Effector memory CD8-positive, alpha-beta T cell (primary cell): ENCODE data around the gene MSI2.

Experiments
- ATAC-seq: fragments of 150-1000 bp; cut with Tn5 transposase; replicated peaks from 2 replicates; pipeline ENCODE4 v1.10.0; 2021; ENCODE audit warnings: mild to moderate bottlenecking, moderate library complexity
- DNase-seq, 3 experiments: peaks; one replicate each; pipeline ENCODE4 v3.0.0; 2021
- H3K27ac Mint-ChIP-seq, 2 donors: one replicate each; pipeline ENCODE4 v1.8.0; 2022; ENCODE audit warnings: mild to moderate bottlenecking in 2 of 2, mixed read lengths in 2 of 2, moderate library complexity in 2 of 2
- H3K27me3 Mint-ChIP-seq, 2 donors: one replicate each; pipeline ENCODE4 v1.8.0; 2022; ENCODE audit warnings: mixed read lengths in 2 of 2
- H3K36me3 Mint-ChIP-seq: one replicate; pipeline ENCODE4 v1.8.0; 2022; ENCODE audit warnings: mild to moderate bottlenecking, moderate library complexity, mixed read lengths; ENCODE audit not compliant: insufficient read depth
- H3K4me1 Mint-ChIP-seq, 2 donors: one replicate each; pipeline ENCODE4 v1.8.0; 2022; ENCODE audit warnings: low read depth in 2 of 2, mixed read lengths in 2 of 2
- H3K4me3 Mint-ChIP-seq, 2 donors: one replicate each; pipeline ENCODE4 v1.8.0; 2022; ENCODE audit warnings: mild to moderate bottlenecking in 2 of 2, mixed read lengths in 2 of 2, moderate library complexity in 2 of 2
- H3K9me3 Mint-ChIP-seq, 2 donors: one replicate each; pipeline ENCODE4 v1.8.0; 2022; ENCODE audit warnings: mixed read lengths in 2 of 2

MSI2 gene

DNA sequence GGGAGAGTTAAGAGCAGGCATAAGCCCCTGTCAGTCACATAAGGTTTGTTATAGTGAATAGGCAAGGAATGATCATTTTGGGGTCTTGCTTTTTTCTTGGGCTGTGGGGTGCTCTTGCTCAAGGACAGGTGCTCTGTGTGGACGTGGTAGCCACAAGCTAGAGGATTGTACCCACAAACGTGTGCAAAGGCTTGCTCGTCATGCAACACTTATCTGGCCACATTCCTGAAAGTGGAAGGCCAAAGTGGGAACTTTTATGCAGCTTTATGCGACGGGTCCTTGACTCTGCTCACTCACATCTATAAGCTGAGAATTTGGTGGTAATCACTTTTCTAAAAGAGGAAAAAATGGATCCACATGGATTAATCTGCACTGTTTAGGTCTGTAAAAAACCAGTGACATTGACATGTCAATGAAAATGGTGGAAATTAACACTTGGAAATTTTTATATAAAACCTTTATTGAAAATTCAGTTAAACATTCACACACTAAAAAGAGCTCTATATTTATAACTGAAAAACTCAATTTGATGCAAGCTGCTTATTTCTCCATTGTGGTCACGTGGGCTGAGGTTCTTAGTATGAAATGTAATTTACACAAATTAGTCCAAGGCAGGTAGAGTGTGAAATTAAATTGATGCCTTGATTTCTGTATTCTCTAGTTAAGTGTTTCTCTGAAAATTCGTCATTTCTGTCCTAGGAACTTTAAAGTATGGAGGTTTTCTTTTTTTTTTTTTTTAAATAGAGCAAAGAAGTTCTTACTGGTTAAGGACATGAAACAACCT is 162.3 kb downstream of the MSI2 start:
- Mint-ChIP-seq H3K27ac (no peak overlapping the region), H3K4me3 (no peak overlapping the region), H3K9me3 (no peaks in the 10 kb centered on the region), H3K4me1 (peaks cover 30 to 50% of the 10 kb centered on the region in 2 donors), H3K36me3 (peaks cover 9% of the 10 kb centered on the region), H3K27me3 (no peaks in the 10 kb centered on the region)
- DNase-seq (no peak), ATAC-seq (no peak)

DNA sequence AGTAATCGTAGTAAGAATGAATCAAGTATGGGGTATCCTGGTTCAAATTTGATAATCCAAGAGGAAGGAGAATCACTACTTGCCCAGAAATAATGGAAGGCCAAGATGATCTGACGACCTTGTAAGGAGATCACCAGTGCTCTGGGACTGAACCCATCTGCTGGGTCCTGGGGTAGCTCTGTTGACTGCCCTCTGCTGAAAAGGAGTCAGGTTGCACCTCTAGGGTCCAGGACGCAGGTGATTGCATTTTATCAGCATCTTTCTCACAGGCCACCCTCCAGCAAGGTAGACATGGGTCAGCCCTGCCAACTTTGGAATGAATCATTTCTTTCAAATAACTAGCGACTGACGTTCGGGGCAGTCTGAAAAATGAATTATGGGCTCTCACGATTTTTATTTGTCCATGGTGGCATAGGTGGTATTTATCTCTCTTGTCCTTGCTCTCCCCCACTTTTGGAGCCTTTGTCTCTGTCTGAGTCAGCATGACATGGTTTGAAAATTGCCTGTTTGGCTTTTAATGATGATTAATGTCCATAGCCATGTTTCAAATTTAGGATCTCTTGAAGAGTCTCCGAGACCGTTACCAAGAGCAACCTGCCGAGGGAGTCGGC is 163.7 kb downstream of the MSI2 start:
- Mint-ChIP-seq H3K4me3 (no peak overlapping the region), H3K27me3 (no peaks in the 10 kb centered on the region), H3K27ac (peak overlapping the region in 1 of 2 donors; percentile 31), H3K9me3 (no peaks in the 10 kb centered on the region), H3K4me1 (peaks cover 28 to 51% of the 10 kb centered on the region in 2 donors), H3K36me3 (peaks cover 9% of the 10 kb centered on the region)
- no peak for ATAC-seq
- no peak for DNase-seq

DNA sequence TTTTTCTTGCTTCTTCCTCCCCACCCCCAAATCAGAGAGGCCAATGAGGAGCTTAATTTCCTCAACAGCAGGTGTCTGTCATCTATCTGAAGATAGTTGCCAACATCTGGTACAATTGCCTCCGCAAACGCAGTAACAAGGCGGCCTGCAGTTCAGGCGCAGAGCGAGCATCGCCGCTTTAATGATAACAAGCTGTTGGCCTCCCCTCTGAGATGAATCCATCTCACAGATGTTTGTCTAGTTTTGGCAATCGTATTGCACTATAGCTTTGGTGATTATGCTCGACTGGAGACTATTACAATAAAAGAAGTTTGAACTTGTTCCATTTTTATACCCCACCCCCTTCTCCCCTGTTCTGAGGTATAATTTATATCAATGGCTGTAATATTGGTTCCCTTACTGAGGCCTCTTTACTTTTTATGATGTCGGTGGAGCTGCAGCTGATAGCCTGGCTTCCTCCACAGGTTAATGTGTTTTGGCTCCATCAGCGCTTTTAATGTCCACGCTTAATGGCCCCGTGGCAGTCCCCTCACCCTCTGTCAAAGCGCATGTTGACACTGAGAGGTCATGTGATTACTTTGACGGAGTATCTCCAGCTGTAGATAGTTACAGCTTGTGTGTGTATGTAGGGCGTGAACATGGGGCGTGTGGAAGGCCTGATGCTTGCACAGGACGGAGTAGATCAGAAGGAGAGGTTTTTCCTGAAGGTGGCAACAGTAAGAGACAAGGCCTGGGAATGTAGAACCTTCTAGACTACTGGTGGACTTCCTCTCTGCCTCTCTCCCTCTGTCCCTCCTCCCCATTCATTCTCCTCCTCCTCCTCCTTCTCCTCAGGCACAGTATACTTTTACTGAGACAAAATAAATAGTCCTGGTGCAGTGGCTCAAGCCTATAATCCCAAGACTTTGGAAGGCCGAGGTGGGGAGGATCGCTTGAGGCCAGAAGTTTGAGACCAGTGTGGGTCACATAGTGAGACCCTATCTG is 164.7 kb downstream of the MSI2 start:
- H3K27ac Mint-ChIP-seq, result peak overlapping the region in 1 of 2 donors; percentile 31
- peaks cover 9% of the 10 kb centered on the region for H3K36me3 Mint-ChIP-seq
- DNase-seq, result no peak
- H3K27me3 Mint-ChIP-seq, result no peaks in the 10 kb centered on the region
- peaks cover 24 to 50% of the 10 kb centered on the region in 2 donors for H3K4me1 Mint-ChIP-seq
- H3K4me3 Mint-ChIP-seq, result no peak overlapping the region
- no peak for ATAC-seq
- no peaks in the 10 kb centered on the region for H3K9me3 Mint-ChIP-seq

- H3K4me1 Mint-ChIP-seq, result peaks cover 20 to 39% of the 10 kb centered on the region in 2 donors
- no peak for ATAC-seq
- H3K4me3 Mint-ChIP-seq, result no peak overlapping the region
- peaks cover 13% of the 10 kb centered on the region for H3K36me3 Mint-ChIP-seq
- no peaks in the 10 kb centered on the region for H3K27me3 Mint-ChIP-seq
- no peaks in the 10 kb centered on the region for H3K9me3 Mint-ChIP-seq
- no peak overlapping the region for H3K27ac Mint-ChIP-seq
- no peak for DNase-seq
Measured at GRCh38 chr17:57422574-57423164, 166.3 kb downstream of the MSI2 start.

DNA sequence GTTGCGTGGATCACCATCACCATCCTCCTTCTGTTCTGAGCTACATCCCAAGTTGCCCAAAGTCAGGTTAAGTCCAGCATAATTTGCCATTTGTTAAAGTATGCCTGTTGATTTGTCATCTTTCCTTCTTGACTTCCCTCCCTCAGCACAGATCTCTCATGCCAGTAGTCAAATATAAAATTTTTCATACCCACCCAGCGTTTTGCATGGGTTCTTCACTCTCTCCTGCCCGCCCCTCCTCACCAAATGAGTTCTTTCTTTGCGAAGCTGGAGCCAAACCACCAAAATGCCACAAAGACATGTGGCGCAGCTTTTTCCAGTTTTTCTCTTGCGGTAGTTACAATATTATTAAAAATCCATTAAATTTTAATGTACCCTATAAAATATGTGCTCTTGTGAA is 167.2 kb downstream of the MSI2 start:
- Mint-ChIP-seq H3K27me3 (no peaks in the 10 kb centered on the region), H3K27ac (no peak overlapping the region), H3K9me3 (no peaks in the 10 kb centered on the region), H3K36me3 (peaks cover 13% of the 10 kb centered on the region), H3K4me1 (peaks cover 20 to 31% of the 10 kb centered on the region in 2 donors), H3K4me3 (no peak overlapping the region)
- no peak for DNase-seq
- no peak for ATAC-seq

GRCh38 chr17:57424273-57424672 is 167.9 kb downstream of the MSI2 start:
- H3K36me3 Mint-ChIP-seq, result peaks cover 13% of the 10 kb centered on the region
- no peaks in the 10 kb centered on the region for H3K27me3 Mint-ChIP-seq
- no peaks in the 10 kb centered on the region for H3K9me3 Mint-ChIP-seq
- peaks cover 20 to 31% of the 10 kb centered on the region in 2 donors for H3K4me1 Mint-ChIP-seq
- H3K4me3 Mint-ChIP-seq, result no peak overlapping the region
- H3K27ac Mint-ChIP-seq, result peak overlapping the region in 1 of 2 donors; percentile 23
- DNase-seq (no peak), ATAC-seq (no peak)

DNA sequence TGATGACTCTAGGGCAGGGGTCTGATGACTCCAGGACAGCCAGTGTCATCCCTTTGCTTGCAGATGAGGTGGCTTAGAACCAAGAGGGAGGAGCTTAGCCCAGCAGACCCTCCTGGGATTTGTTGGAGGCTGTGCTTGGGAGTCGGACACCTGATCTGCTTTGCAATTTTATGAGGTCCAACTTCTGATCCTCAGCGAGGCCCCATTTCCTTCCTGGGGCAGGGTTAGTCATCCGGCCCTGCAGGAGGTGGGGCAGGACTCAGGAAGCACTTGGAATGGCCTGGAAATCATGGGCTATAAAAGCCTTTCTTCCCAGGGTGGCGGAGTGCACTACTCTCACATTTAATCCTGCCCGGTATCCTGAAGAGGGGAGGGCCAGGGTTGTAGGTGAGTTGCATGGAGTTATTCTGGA is 168.5 kb downstream of the MSI2 start:
- Mint-ChIP-seq H3K4me1 (peaks cover 22 to 31% of the 10 kb centered on the region in 2 donors), H3K27ac (peak overlapping the region in 1 of 2 donors; percentile 23), H3K27me3 (no peaks in the 10 kb centered on the region), H3K36me3 (peaks cover 12% of the 10 kb centered on the region), H3K4me3 (no peak overlapping the region), H3K9me3 (no peaks in the 10 kb centered on the region)
- no peak for ATAC-seq
- no peak for DNase-seq

- H3K36me3 Mint-ChIP-seq, result peaks cover 9% of the 10 kb centered on the region
- ATAC-seq (no peak), DNase-seq (no peak)
- H3K9me3 Mint-ChIP-seq, result no peaks in the 10 kb centered on the region
- H3K27ac Mint-ChIP-seq, result no peak overlapping the region
- no peak overlapping the region for H3K4me3 Mint-ChIP-seq
- H3K4me1 Mint-ChIP-seq, result peaks cover 24 to 31% of the 10 kb centered on the region in 2 donors
- no peaks in the 10 kb centered on the region for H3K27me3 Mint-ChIP-seq
Measured at GRCh38 chr17:57425431-57425830, 169.1 kb downstream of the MSI2 start.

DNA sequence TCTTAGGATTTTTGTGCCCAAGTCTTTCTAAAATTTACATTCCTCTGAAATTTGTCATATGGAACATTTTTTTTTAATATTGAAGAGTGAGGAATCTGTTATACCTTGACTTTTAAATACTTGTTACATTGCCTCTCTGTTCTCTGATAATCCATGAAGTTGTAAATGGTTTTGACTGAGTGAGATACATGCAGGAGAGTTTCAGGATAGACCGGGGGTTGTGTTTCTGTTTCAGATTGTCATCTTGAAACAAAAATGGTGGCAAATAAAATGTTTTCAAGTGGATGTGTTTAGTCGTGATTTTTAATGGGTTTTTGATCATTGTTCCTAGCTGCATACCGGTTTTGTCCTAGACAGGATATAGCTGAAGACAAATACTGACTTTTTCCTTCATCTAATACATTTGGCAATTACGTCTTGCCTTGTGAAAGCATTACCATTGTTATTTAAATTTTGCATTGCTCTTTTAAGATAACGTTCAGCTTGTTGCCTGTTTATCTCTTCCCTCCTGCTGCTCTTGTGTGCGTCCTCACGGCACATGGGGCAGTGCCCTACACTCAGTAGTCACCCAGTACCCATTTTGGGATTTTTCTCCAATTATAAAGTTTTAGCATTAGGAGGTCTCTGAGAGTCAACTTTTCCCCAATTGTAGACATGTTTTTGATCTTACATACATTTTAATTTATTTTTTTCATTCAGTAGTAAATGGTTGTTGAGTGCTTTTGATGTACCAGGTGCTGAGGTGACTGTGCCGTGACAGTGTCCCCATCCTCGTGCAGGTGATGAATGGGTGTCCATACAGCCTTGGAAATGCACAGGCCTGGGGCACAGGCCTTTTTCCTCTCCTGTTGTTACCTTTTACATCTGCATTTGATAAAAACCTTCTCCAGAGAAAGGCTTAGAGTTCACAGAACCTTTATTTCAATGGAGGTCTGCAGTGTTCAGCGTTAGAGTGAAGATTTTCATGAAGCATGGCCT is 169.9 kb downstream of the MSI2 start:
- Mint-ChIP-seq H3K4me3 (no peak overlapping the region), H3K27me3 (no peaks in the 10 kb centered on the region), H3K36me3 (peaks cover 9% of the 10 kb centered on the region), H3K4me1 (peaks cover 21 to 32% of the 10 kb centered on the region in 2 donors), H3K27ac (no peak overlapping the region), H3K9me3 (no peaks in the 10 kb centered on the region)
- DNase-seq (no peak), ATAC-seq (no peak)

DNA sequence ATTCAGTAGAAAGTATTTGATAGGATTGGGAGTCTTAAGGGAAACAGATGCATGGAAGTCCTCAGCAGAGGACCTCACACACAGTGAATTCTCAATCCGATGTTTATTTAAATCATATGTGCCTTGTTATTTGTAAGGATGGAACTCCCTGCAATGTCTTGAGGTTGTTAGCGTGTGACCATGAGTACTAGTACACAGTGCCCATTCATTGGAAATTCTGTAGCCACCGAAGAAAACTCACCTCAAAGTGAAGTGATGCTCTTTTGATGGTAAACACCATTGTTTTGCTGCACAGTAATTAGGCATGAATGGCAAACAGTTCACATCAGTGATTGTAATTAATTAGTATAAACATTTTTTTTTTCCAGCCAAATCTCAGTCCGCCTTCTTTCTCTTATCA is 173.6 kb downstream of the MSI2 start:
- H3K9me3 Mint-ChIP-seq, result no peaks in the 10 kb centered on the region
- peaks cover 7% of the 10 kb centered on the region for H3K36me3 Mint-ChIP-seq
- H3K27me3 Mint-ChIP-seq, result no peaks in the 10 kb centered on the region
- H3K4me1 Mint-ChIP-seq, result peaks cover 17 to 30% of the 10 kb centered on the region in 2 donors
- DNase-seq (no peak), ATAC-seq (no peak)
- H3K27ac Mint-ChIP-seq, result no peak overlapping the region
- no peak overlapping the region for H3K4me3 Mint-ChIP-seq

- peaks cover 6% of the 10 kb centered on the region for H3K36me3 Mint-ChIP-seq
- H3K27me3 Mint-ChIP-seq, result no peaks in the 10 kb centered on the region
- H3K4me3 Mint-ChIP-seq, result no peak overlapping the region
- H3K27ac Mint-ChIP-seq, result no peak overlapping the region
- ATAC-seq (no peak), DNase-seq (no peak)
- H3K4me1 Mint-ChIP-seq, result peaks cover 22 to 31% of the 10 kb centered on the region in 2 donors
- no peaks in the 10 kb centered on the region for H3K9me3 Mint-ChIP-seq
Measured at GRCh38 chr17:57431415-57431814, 175.1 kb downstream of the MSI2 start.

DNA sequence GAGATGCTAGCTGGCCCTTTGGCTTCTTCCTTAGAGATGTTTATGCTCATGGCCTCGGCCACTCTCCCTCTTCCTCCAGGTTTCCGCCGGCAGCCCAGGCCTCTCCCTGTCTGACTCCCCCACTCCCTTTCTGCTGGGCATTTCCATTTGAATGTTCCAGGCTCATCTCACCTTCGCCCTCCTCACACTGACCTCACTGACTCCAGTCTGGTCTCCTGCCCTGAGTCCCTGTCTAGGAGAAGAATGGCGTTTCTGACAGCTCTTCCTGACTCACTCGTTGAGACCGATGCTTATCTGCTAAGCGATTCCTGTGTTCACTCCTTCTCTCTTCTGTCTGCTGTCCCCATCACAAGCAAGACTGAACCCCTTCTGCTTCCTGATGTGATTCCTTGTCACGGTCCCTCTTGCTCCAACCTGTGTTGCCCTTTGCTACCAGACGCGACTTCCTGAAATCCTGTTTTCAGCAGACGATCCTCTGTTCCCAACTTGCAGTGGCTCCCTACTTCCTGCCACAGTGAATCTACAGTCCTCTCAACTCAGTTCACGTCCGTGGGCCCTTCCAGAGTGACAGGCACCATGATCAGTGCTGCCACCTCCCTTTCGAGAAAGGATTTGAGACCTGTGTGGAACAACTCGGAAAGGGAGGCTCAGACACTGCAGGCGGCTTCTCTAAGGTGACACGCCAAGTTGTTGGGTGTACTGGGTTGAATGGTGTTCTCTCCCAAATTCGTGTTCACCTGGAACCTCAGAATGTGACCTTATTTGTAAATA is 176.4 kb downstream of the MSI2 start:
- Mint-ChIP-seq H3K4me3 (no peak overlapping the region), H3K36me3 (peaks cover 3% of the 10 kb centered on the region), H3K27me3 (no peaks in the 10 kb centered on the region), H3K9me3 (no peaks in the 10 kb centered on the region), H3K4me1 (peaks cover 27 to 35% of the 10 kb centered on the region in 2 donors), H3K27ac (no peak overlapping the region)
- ATAC-seq (no peak), DNase-seq (no peak)
